Colonic mucosa (tissue), 4 donors: Measurements from ENCODE around the gene NEK5. TPM values are rescaled to one million over a fixed set of nuclear protein-coding genes. Genes with fewer than 3 reads are reported as not detected.
"Not testable (repeated sequence)": the region's sequence is repeated elsewhere in the genome, so short reads cannot be mapped to it uniquely, and the experiment has no call there.

Experiments used
- DNase-seq: peaks from one replicate; pipeline ENCODE4 v3.0.0-alpha.2; 2020
- H3K27ac ChIP-seq: fragments of 200-600 bp; one replicate; pipeline ENCODE4 v1.8.0; 2021
- H3K27me3 ChIP-seq: fragments of 200-600 bp; one replicate; pipeline ENCODE4 v1.8.0; 2021
- H3K36me3 ChIP-seq: fragments of 200-600 bp; one replicate; pipeline ENCODE4 v1.8.0; 2021
- H3K4me1 ChIP-seq: fragments of 200-600 bp; one replicate; pipeline ENCODE4 v1.8.0; 2021; ENCODE audit warnings: mild to moderate bottlenecking
- H3K4me3 ChIP-seq: fragments of 200-600 bp; one replicate; pipeline ENCODE4 v1.8.0; 2021
- H3K9ac ChIP-seq, 2 donors: one replicate each; pipeline ENCODE4 v1.7.0; 2013; ENCODE audit warnings: control low read depth in 2 of 2, low read depth in 2 of 2, low read length in 2 of 2
- H3K9me3 ChIP-seq: fragments of 200-600 bp; one replicate; pipeline ENCODE4 v1.8.0; 2021
- CTCF ChIP-seq: fragments of 200-600 bp; IDR thresholded peaks from one replicate; pipeline ENCODE4 v1.8.0; 2022; ENCODE audit warnings: antibody characterized with exemption, mild to moderate bottlenecking
- intact Hi-C: fragments of 100-400 bp; cut with DNase I; formaldehyde crosslinking; loops from one replicate; pipeline ENCODE4 v1.14.1; 2022
- total RNA-seq, 2 donors: library from RNA; stranded (reverse); fragmentation: NEBNext Ultra II Directional in 1 of 2; extraction: Animal tissue kit (Norgen Biotek cat#: 25700) in 1 of 2; gene quantifications; one replicate each; pipeline ENCODE4 v1.2.1, GENCODE V29; 2021
- donor health status: healthy.
- donor health status: DM: no; HTN: no; CAD: no.
- donor health status: DM: no; HTN: no; CAD: no.

The NEK5 gene
- total RNA-seq, 2 donors from 2014 or later, result 0.24 to 0.25 TPM

GRCh38 chr13:52112591-52112990 lies 16.3 kb downstream of the NEK5 start:
- H3K4me3 ChIP-seq, result no peak overlapping the region
- no peaks in the 10 kb centered on the region for H3K27me3 ChIP-seq
- H3K36me3 ChIP-seq, result no peaks in the 10 kb centered on the region
- H3K27ac ChIP-seq, result no peak overlapping the region
- no peaks in the 10 kb centered on the region for H3K4me1 ChIP-seq
- no peak for TF ChIP-seq CTCF
- no peaks in the 10 kb centered on the region for H3K9me3 ChIP-seq
- H3K9ac ChIP-seq, result no peak overlapping the region
- intact Hi-C loops, result no loop called here
- DNase-seq, result no peak

- Histone ChIP-seq H3K9me3 (no peaks in the 10 kb centered on the region), H3K9ac (no peak overlapping the region), H3K36me3 (no peaks in the 10 kb centered on the region), H3K27ac (no peak overlapping the region), H3K4me1 (no peaks in the 10 kb centered on the region), H3K4me3 (no peak overlapping the region), H3K27me3 (no peaks in the 10 kb centered on the region)
- no peak for TF ChIP-seq CTCF
- intact Hi-C loops, result no loop called here
- no peak for DNase-seq
These were observed 19.7 kb downstream of the NEK5 start for GRCh38 chr13:52109116-52109670.

DNA sequence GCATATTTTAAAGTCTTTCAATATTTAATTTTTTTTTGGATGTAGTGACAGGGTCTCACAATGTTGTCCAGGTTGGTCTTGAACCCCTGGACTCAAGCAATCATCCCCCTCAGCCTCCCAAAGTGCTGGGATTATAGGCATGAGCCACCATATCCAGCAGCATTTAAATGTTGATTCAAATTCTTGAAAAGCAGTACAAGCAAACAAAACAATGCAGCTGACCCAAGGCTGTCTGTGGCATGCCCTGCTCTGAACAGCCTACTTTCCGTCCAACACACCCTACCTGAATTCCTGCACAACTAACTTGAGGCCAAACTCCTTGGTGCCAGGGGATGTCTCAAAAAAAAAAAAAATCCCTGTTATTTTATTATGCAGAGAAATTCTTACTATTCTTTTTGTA lies 23.0 kb downstream of the NEK5 start:
- Histone ChIP-seq H3K4me3 (no peak overlapping the region), H3K9ac (no peak overlapping the region), H3K9me3 (no peaks in the 10 kb centered on the region), H3K27ac (no peak overlapping the region), H3K4me1 (no peaks in the 10 kb centered on the region), H3K36me3 (no peaks in the 10 kb centered on the region), H3K27me3 (no peaks in the 10 kb centered on the region)
- intact Hi-C loops, result no loop called here
- no peak for DNase-seq
- TF ChIP-seq CTCF, result no peak

DNA sequence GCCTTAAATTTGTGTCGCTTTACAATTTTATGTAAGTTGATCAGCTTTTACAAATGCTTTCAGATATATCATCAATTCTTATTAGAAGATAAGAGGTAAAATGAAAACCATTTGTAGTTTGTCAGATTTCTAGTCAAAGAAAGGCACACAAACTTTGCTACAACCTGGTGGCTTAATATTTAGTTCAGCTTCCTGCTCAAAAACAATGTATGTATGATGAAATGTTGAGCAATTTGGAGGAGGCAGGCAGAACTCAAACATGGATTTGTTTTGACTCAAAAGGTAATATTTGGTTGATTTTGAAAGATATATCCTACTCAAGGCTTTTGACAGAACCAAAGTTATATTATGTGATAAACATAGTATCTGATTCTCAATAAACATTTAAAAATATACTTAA lies 24.2 kb downstream of the NEK5 start:
- H3K4me3 ChIP-seq, result no peak overlapping the region
- no peak for DNase-seq
- no peaks in the 10 kb centered on the region for H3K4me1 ChIP-seq
- intact Hi-C loops, result no loop called here
- no peak overlapping the region for H3K9ac ChIP-seq
- H3K36me3 ChIP-seq, result no peaks in the 10 kb centered on the region
- H3K27me3 ChIP-seq, result no peaks in the 10 kb centered on the region
- no peaks in the 10 kb centered on the region for H3K9me3 ChIP-seq
- TF ChIP-seq CTCF, result no peak
- H3K27ac ChIP-seq, result no peak overlapping the region

DNA sequence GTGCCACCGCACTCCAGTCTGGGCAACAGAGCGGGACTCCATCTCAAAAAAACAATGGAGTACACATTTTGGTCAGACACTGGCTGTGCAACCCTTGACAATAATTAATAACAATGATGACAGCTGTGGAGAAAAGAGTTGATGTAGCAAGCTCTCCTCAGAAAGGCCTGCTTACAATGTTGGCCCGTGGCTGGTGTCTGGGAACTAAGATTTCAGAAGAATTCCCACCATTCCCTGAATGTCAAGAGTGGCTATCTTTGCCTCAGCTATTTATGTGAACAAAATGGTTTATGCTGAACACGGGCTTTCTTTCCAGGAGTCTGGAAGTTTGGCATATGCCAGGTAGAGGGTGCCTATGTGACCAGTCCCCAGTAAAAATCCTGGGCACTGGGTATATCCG lies 25.5 kb downstream of the NEK5 start:
- Histone ChIP-seq H3K27ac (no peak overlapping the region), H3K9me3 (no peaks in the 10 kb centered on the region), H3K36me3 (no peaks in the 10 kb centered on the region), H3K4me3 (no peak overlapping the region), H3K27me3 (no peaks in the 10 kb centered on the region), H3K9ac (no peak overlapping the region), H3K4me1 (no peaks in the 10 kb centered on the region)
- no peak for DNase-seq
- TF ChIP-seq CTCF, result no peak
- intact Hi-C loops, result no loop called here

GRCh38 chr13:52102423-52102822 lies 26.4 kb downstream of the NEK5 start:
- DNase-seq, H3K9ac ChIP-seq, H3K9me3 ChIP-seq, H3K4me1 ChIP-seq, H3K27ac ChIP-seq, H3K27me3 ChIP-seq, H3K4me3 ChIP-seq, H3K36me3 ChIP-seq, intact Hi-C loops: not testable (repeated sequence)
